K562 (cell line): ENCODE measurements around the gene DUXB. TPM values are rescaled to one million over a fixed set of nuclear protein-coding genes. Genes with fewer than 3 reads are reported as not detected.

Experiments used
- CC2D1A ChIP-seq: fragments of 450-650 bp; IDR thresholded peaks from 2 replicates; pipeline ENCODE4 v1.6.1; 2017; ENCODE audit warnings: mild to moderate bottlenecking
- MAFK ChIP-seq: IDR thresholded peaks from 2 replicates; pipeline ENCODE4 v1.6.1; 2011; ENCODE audit warnings: low read length, improper control_type of control experiment
- STAT5B ChIP-seq: fragments of 250-450 bp; sonication (Bioruptor Pico); IDR thresholded peaks from 2 replicates; pipeline ENCODE4 v1.8.0; 2021; ENCODE audit warnings: mild to moderate bottlenecking, inconsistent platforms
- polyA plus RNA-seq, 8 experiments: library from polyadenylated mRNA; depleted of rRNA in 4 of 8; stranded (reverse) in 5 of 8; unstranded in 3 of 8; fragments of >200 nt; fragmentation: Nextera tagmentation in 2 of 8; fragmentation: Illumina TruSeq in 1 of 8; extraction: Ambion mirVana in 2 of 8; extraction: Trizol in 1 of 8; gene quantifications; 2 replicates each; pipeline versions ENCODE4 v1.2.1 to v1.2.3, GENCODE V29; 2011 to 2014; ENCODE audit warnings: inconsistent platforms in 1 of 8, missing spikeins in 1 of 8
- small RNA-seq: library from RNA; depleted of rRNA; stranded (forward); fragments of <200 nt; gene quantifications from one replicate; pipeline ENCODE3, GENCODE V24; 2014
- total RNA-seq, 7 experiments: library from RNA; depleted of rRNA in 6 of 7; stranded (reverse); fragments of >200 nt in 6 of 7; fragmentation: Illumina TruSeq in 2 of 7; extraction: Trizol in 2 of 7; gene quantifications; 2 replicates each; pipeline versions ENCODE4 v1.2.1 to v1.2.3, GENCODE V29; 2011 to 2021; ENCODE audit warnings: low replicate concordance in 1 of 7

Gene DUXB
- total and polyA plus RNA-seq, 9 of the 15 experiments (the other 6 are each of a cell fraction or from before 2014, with no cell fraction given) = not detected

DNA sequence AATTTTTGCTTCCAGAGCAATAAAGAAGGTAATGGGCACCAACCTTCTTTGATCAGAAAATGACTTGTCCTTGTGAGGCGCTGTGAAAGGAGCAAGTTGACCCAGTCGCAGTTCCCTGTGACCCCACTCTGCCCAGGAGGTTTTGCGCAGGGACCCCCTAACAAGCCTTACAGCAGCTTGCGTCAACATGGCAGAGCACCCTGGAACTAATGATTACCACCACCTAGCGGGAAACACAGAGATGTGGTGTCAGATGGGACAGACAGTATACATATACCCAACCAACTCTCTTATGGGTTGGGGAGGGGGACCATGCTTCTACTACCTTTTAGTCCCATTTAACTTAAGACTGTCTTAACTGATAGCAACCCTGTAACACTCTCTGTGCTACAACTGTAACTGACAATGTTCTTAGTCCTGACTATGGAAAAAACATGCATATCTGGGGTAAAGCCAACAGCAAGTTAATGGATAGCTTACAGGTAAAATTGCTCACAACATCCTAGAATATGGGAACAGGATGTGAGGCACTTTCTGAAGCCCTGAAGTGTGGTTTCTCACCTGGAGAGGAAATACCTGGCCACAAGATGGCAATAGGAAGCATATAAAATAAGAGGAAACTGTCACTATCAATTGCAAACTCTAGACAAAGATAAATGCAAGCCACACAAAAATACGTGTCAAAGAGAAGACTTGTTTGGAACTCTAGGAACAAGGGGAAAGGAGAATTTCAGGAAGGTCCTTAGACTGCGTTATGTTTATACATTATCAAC is 56.8 kb downstream of the DUXB start (continued):
- TF ChIP-seq STAT5B = no peak
- TF ChIP-seq CC2D1A = no peak
- TF ChIP-seq MAFK = no peak

Small RNA genes within 50 kb of the gene (small RNA-seq; reads per million reads assigned to genes)
- not detected for gene RN7SL520P

Other genes with a start within 250 kb of the DUXB start
Only the 7 nearest of the 10 such genes appear.
- 9.0 and 13.0 TPM in 2 replicates for gene TMEM231, start 145.2 kb downstream of the DUXB start, total RNA-seq (2014; rRNA removed)
- gene TMEM231, start 145.2 kb downstream of the DUXB start, total RNA-seq (2014; rRNA removed; fragmentation: Illumina TruSeq; extraction: Trizol) = 7.6 and 9.1 TPM in 2 replicates
- 6.8 and 7.2 TPM in 2 replicates for gene TMEM231, start 145.2 kb downstream of the DUXB start, total RNA-seq (2015; rRNA removed; fragmentation: Illumina TruSeq; extraction: Trizol)
- 12.6 and 13.9 TPM in 2 replicates for gene TMEM231, start 145.2 kb downstream of the DUXB start, total RNA-seq (2021)
- 27.6 and 30.2 TPM in 2 replicates for gene TMEM231, start 145.2 kb downstream of the DUXB start, polyA plus RNA-seq (2011; rRNA removed)
- 15.6 and 17.0 TPM in 2 replicates for gene TMEM231, start 145.2 kb downstream of the DUXB start, polyA plus RNA-seq (2014; fragmentation: Illumina TruSeq; extraction: Trizol)
- 1 to 10 TPM; 1.6 to 2.8 TPM for gene TMEM231, start 145.2 kb downstream of the DUXB start, polyA plus RNA-seq (2014; fragmentation: Nextera tagmentation; extraction: Ambion mirVana)
- 10.9 and 13.0 TPM in 2 replicates for gene TMEM231, start 145.2 kb downstream of the DUXB start, polyA plus RNA-seq (2014; rRNA removed)
- 39.8 and 42.1 TPM in 2 replicates for gene GABARAPL2, start 135.1 kb downstream of the DUXB start, total RNA-seq (2014; rRNA removed)
- 65.5 and 81.6 TPM in 2 replicates for gene GABARAPL2, start 135.1 kb downstream of the DUXB start, total RNA-seq (2014; rRNA removed; fragmentation: Illumina TruSeq; extraction: Trizol)
- 49.0 and 50.5 TPM in 2 replicates for gene GABARAPL2, start 135.1 kb downstream of the DUXB start, total RNA-seq (2015; rRNA removed; fragmentation: Illumina TruSeq; extraction: Trizol)
- 89.2 and 91.8 TPM in 2 replicates for gene GABARAPL2, start 135.1 kb downstream of the DUXB start, total RNA-seq (2021)
- 89.0 and 118 TPM in 2 replicates for gene GABARAPL2, start 135.1 kb downstream of the DUXB start, polyA plus RNA-seq (2011; rRNA removed)
- gene GABARAPL2, start 135.1 kb downstream of the DUXB start, polyA plus RNA-seq (2014; fragmentation: Illumina TruSeq; extraction: Trizol) = 88.2 and 94.1 TPM in 2 replicates
- gene GABARAPL2, start 135.1 kb downstream of the DUXB start, polyA plus RNA-seq (2014; fragmentation: Nextera tagmentation; extraction: Ambion mirVana) = 100 to 1,000 TPM; 252 to 288 TPM
- gene GABARAPL2, start 135.1 kb downstream of the DUXB start, polyA plus RNA-seq (2014; rRNA removed) = 101 and 105 TPM in 2 replicates
- gene ADAT1, start 78.2 kb downstream of the DUXB start, total RNA-seq (2014; rRNA removed) = 23.6 and 26.2 TPM in 2 replicates
- 28.2 and 33.3 TPM in 2 replicates for gene ADAT1, start 78.2 kb downstream of the DUXB start, total RNA-seq (2014; rRNA removed; fragmentation: Illumina TruSeq; extraction: Trizol)
- 34.4 and 36.7 TPM in 2 replicates for gene ADAT1, start 78.2 kb downstream of the DUXB start, total RNA-seq (2015; rRNA removed; fragmentation: Illumina TruSeq; extraction: Trizol)
- gene ADAT1, start 78.2 kb downstream of the DUXB start, total RNA-seq (2021) = 26.1 and 30.9 TPM in 2 replicates
- 25.2 and 32.2 TPM in 2 replicates for gene ADAT1, start 78.2 kb downstream of the DUXB start, polyA plus RNA-seq (2011; rRNA removed)
- 36.0 and 39.4 TPM in 2 replicates for gene ADAT1, start 78.2 kb downstream of the DUXB start, polyA plus RNA-seq (2014; fragmentation: Illumina TruSeq; extraction: Trizol)
- 10 to 100 TPM; 16.0 to 20.6 TPM for gene ADAT1, start 78.2 kb downstream of the DUXB start, polyA plus RNA-seq (2014; fragmentation: Nextera tagmentation; extraction: Ambion mirVana)
- gene ADAT1, start 78.2 kb downstream of the DUXB start, polyA plus RNA-seq (2014; rRNA removed) = 18.7 and 27.4 TPM in 2 replicates
- gene KARS1, start 53.8 kb downstream of the DUXB start, total RNA-seq (2014; rRNA removed) = 254 and 273 TPM in 2 replicates
- 308 and 329 TPM in 2 replicates for gene KARS1, start 53.8 kb downstream of the DUXB start, total RNA-seq (2014; rRNA removed; fragmentation: Illumina TruSeq; extraction: Trizol)
- 289 and 304 TPM in 2 replicates for gene KARS1, start 53.8 kb downstream of the DUXB start, total RNA-seq (2015; rRNA removed; fragmentation: Illumina TruSeq; extraction: Trizol)
- gene KARS1, start 53.8 kb downstream of the DUXB start, total RNA-seq (2021) = 257 and 269 TPM in 2 replicates
- gene KARS1, start 53.8 kb downstream of the DUXB start, polyA plus RNA-seq (2011; rRNA removed) = 248 and 313 TPM in 2 replicates
- 351 and 386 TPM in 2 replicates for gene KARS1, start 53.8 kb downstream of the DUXB start, polyA plus RNA-seq (2014; fragmentation: Illumina TruSeq; extraction: Trizol)
- 100 to 1,000 TPM; 223 to 313 TPM for gene KARS1, start 53.8 kb downstream of the DUXB start, polyA plus RNA-seq (2014; fragmentation: Nextera tagmentation; extraction: Ambion mirVana)
- gene KARS1, start 53.8 kb downstream of the DUXB start, polyA plus RNA-seq (2014; rRNA removed) = 257 and 275 TPM in 2 replicates
- gene TERF2IP, start 53.7 kb downstream of the DUXB start, total RNA-seq (2014; rRNA removed) = 47.3 and 50.0 TPM in 2 replicates
- gene TERF2IP, start 53.7 kb downstream of the DUXB start, total RNA-seq (2014; rRNA removed; fragmentation: Illumina TruSeq; extraction: Trizol) = 47.0 and 53.2 TPM in 2 replicates
- gene TERF2IP, start 53.7 kb downstream of the DUXB start, total RNA-seq (2015; rRNA removed; fragmentation: Illumina TruSeq; extraction: Trizol) = 45.6 and 46.4 TPM in 2 replicates
- 44.4 and 49.7 TPM in 2 replicates for gene TERF2IP, start 53.7 kb downstream of the DUXB start, total RNA-seq (2021)
- 29.1 and 35.2 TPM in 2 replicates for gene TERF2IP, start 53.7 kb downstream of the DUXB start, polyA plus RNA-seq (2011; rRNA removed)
- 52.9 and 64.2 TPM in 2 replicates for gene TERF2IP, start 53.7 kb downstream of the DUXB start, polyA plus RNA-seq (2014; fragmentation: Illumina TruSeq; extraction: Trizol)
- gene TERF2IP, start 53.7 kb downstream of the DUXB start, polyA plus RNA-seq (2014; fragmentation: Nextera tagmentation; extraction: Ambion mirVana) = 10 to 100 TPM; 14.5 to 14.8 TPM
- 50.2 and 51.3 TPM in 2 replicates for gene TERF2IP, start 53.7 kb downstream of the DUXB start, polyA plus RNA-seq (2014; rRNA removed)
- not detected in 2 replicates for gene CPHXL2, start 24.5 kb downstream of the DUXB start, total RNA-seq (2014; rRNA removed)
- not detected in 2 replicates for gene CPHXL2, start 24.5 kb downstream of the DUXB start, total RNA-seq (2014; rRNA removed; fragmentation: Illumina TruSeq; extraction: Trizol)
- gene CPHXL2, start 24.5 kb downstream of the DUXB start, total RNA-seq (2015; rRNA removed; fragmentation: Illumina TruSeq; extraction: Trizol) = not detected in 2 replicates
- gene CPHXL2, start 24.5 kb downstream of the DUXB start, total RNA-seq (2021) = not detected in 2 replicates
- gene CPHXL2, start 24.5 kb downstream of the DUXB start, polyA plus RNA-seq (2011; rRNA removed) = not detected in 2 replicates
- gene CPHXL2, start 24.5 kb downstream of the DUXB start, polyA plus RNA-seq (2014; fragmentation: Illumina TruSeq; extraction: Trizol) = not detected in 2 replicates
- gene CPHXL2, start 24.5 kb downstream of the DUXB start, polyA plus RNA-seq (2014; fragmentation: Nextera tagmentation; extraction: Ambion mirVana) = not detected
- not detected in 2 replicates for gene CPHXL2, start 24.5 kb downstream of the DUXB start, polyA plus RNA-seq (2014; rRNA removed)
- gene CPHXL, start 25.0 kb upstream of the DUXB start, total RNA-seq (2014; rRNA removed) = not detected in 2 replicates
- not detected in 2 replicates for gene CPHXL, start 25.0 kb upstream of the DUXB start, total RNA-seq (2014; rRNA removed; fragmentation: Illumina TruSeq; extraction: Trizol)
- not detected in 2 replicates for gene CPHXL, start 25.0 kb upstream of the DUXB start, total RNA-seq (2015; rRNA removed; fragmentation: Illumina TruSeq; extraction: Trizol)
- not detected in 2 replicates for gene CPHXL, start 25.0 kb upstream of the DUXB start, total RNA-seq (2021)
- not detected in 2 replicates for gene CPHXL, start 25.0 kb upstream of the DUXB start, polyA plus RNA-seq (2011; rRNA removed)
- not detected in 2 replicates for gene CPHXL, start 25.0 kb upstream of the DUXB start, polyA plus RNA-seq (2014; fragmentation: Illumina TruSeq; extraction: Trizol)
- not detected for gene CPHXL, start 25.0 kb upstream of the DUXB start, polyA plus RNA-seq (2014; fragmentation: Nextera tagmentation; extraction: Ambion mirVana)
- gene CPHXL, start 25.0 kb upstream of the DUXB start, polyA plus RNA-seq (2014; rRNA removed) = not detected in 2 replicates